GM12878 (cell line): Measurements from ENCODE around the gene ABI1. TPM values are rescaled to one million over a fixed set of nuclear protein-coding genes. Genes with fewer than 3 reads are reported as not detected.
A peak's percentile ranks its signal among the peaks of the same experiment; 100 is the strongest.

ENCODE experiments used
- ATAC-seq: fragments of 200-7000 bp; cut with Tn5 transposase; 3 replicates; pipeline ENCODE4 v1.9.1; 2020; ENCODE audit warnings: mild to moderate bottlenecking, moderate library complexity
- BruUV-seq: library from RNA; stranded (reverse); fragments of 400-500 nt; replicated peaks from 2 replicates; lab custom pipeline; 2021; lab: Mats Ljungman, UMichigan
- CTCF ChIA-PET: fragments of 300-600 bp; sonication (Branson Sonifier 250); formaldehyde crosslinking; extraction: SDS; loops from one replicate; lab custom pipeline; 2021; ENCODE audit warnings: inconsistent platforms; lab: Yijun Ruan, JAX
- POLR2A ChIA-PET: fragments of 350-600 bp; formaldehyde crosslinking; extraction: SDS; loops from one replicate; lab custom pipeline; 2021; ENCODE audit warnings: inconsistent platforms; lab: Charles Lee
- RAD21 ChIA-PET: fragments of 300-600 bp; sonication (Branson Sonifier 250); formaldehyde crosslinking; loops from one replicate; lab custom pipeline; 2023; ENCODE audit warnings: antibody characterized with exemption; ENCODE audit not compliant: unreplicated experiment; lab: Charles Lee
- SMC1A ChIA-PET: fragments of 300-600 bp; sonication (Branson Sonifier 250); formaldehyde crosslinking; loops from one replicate; lab custom pipeline; 2023; ENCODE audit not compliant: unreplicated experiment, uncharacterized antibody; lab: Charles Lee
- DNase-seq: peaks from one replicate; pipeline ENCODE4 v3.0.0-alpha.2; 2011; ENCODE audit warnings: low read depth, low spot score
- FAIRE-seq: peaks from 3 replicates; lab custom pipeline; 2011; peaks lifted over from hg19 to GRCh38; lab: Jason Lieb, UNC
- H2AFZ ChIP-seq: 2 replicates; pipeline ENCODE4 v1.6.0; 2011; ENCODE audit warnings: low read depth, low read length, control low read depth; ENCODE audit not compliant: control insufficient read depth
- H3K27ac ChIP-seq: 2 replicates; pipeline ENCODE4 v1.5.1; 2011; ENCODE audit warnings: control low read depth; ENCODE audit not compliant: control insufficient read depth, insufficient read depth
- H3K27me3 ChIP-seq, 2 experiments: replicated peaks in 1 of 2; 2 replicates each; pipeline versions ENCODE4 v1.6.0 to v1.6.1; 2011; ENCODE audit warnings: low read length in 1 of 2; ENCODE audit not compliant: control insufficient read depth in 2 of 2, insufficient read depth in 2 of 2
- H3K36me3 ChIP-seq, 2 experiments: 2 replicates each; pipeline ENCODE4 v1.5.1; 2011; ENCODE audit warnings: low read length in 1 of 2; ENCODE audit not compliant: control insufficient read depth in 2 of 2, insufficient read depth in 2 of 2
- H3K4me1 ChIP-seq: 2 replicates; pipeline ENCODE4 v1.6.1; 2011; ENCODE audit warnings: mild to moderate bottlenecking, low read length, moderate library complexity, mixed read lengths; ENCODE audit not compliant: control insufficient read depth, insufficient read depth
- H3K4me2 ChIP-seq: 2 replicates; pipeline ENCODE4 v1.6.0; 2011; ENCODE audit warnings: control low read depth; ENCODE audit not compliant: control insufficient read depth, insufficient read depth
- H3K4me3 ChIP-seq: fragments of 200-600 bp; sonication (generic); 2 replicates; pipeline ENCODE4 v1.5.1; 2016
- H3K79me2 ChIP-seq: 2 replicates; pipeline ENCODE4 v1.6.0; 2011; ENCODE audit warnings: low read length; ENCODE audit not compliant: control insufficient read depth, insufficient read depth
- H3K9ac ChIP-seq: 2 replicates; pipeline ENCODE4 v1.8.0; 2011; ENCODE audit warnings: low read length, control low read depth, mixed read lengths; ENCODE audit not compliant: control insufficient read depth, insufficient read depth
- H3K9me3 ChIP-seq: replicated peaks from 3 replicates; pipeline ENCODE4 v1.5.1; 2011; ENCODE audit warnings: mild to moderate bottlenecking, low read length; ENCODE audit not compliant: control insufficient read depth, insufficient read depth
- H4K20me1 ChIP-seq: 2 replicates; pipeline ENCODE4 v1.6.0; 2011; ENCODE audit not compliant: control insufficient read depth, insufficient read depth
- BCL3 ChIP-seq: IDR thresholded peaks from 2 replicates; pipeline ENCODE4 v1.6.1; 2011; ENCODE audit warnings: borderline replicate concordance, low read depth, mild to moderate bottlenecking, moderate library complexity, low read length; ENCODE audit not compliant: insufficient read depth, poor library complexity, severe bottlenecking
- BRCA1 ChIP-seq: IDR thresholded peaks from 2 replicates; pipeline ENCODE4 v1.6.1; 2011; ENCODE audit warnings: low read depth, low read length, improper control_type of control experiment
- HCFC1 ChIP-seq: fragments of 150-350 bp; IDR thresholded peaks from 2 replicates; pipeline ENCODE4 v1.6.1; 2014; ENCODE audit warnings: low read length
- KLF5 ChIP-seq: fragments of 450-650 bp; IDR thresholded peaks from 2 replicates; pipeline ENCODE4 v1.6.1; 2014; ENCODE audit warnings: mild to moderate bottlenecking; ENCODE audit not compliant: partially characterized antibody
- MTA2 ChIP-seq: fragments of 450-650 bp; IDR thresholded peaks from 2 replicates; pipeline ENCODE4 v1.6.1; 2016; ENCODE audit warnings: low read depth, mild to moderate bottlenecking, moderate library complexity
- MXI1 ChIP-seq: fragments of 150-350 bp; IDR thresholded peaks from 2 replicates; pipeline ENCODE4 v1.6.1; 2011; ENCODE audit warnings: low read depth, mild to moderate bottlenecking, inconsistent platforms, low read length, improper control_type of control experiment
- MYB ChIP-seq: fragments of 150-350 bp; IDR thresholded peaks from 2 replicates; pipeline ENCODE4 v1.6.1; 2014; ENCODE audit warnings: mild to moderate bottlenecking, low read depth, low read length, borderline replicate concordance
- SMAD1 ChIP-seq: fragments of 450-650 bp; IDR thresholded peaks from 2 replicates; pipeline ENCODE4 v1.6.1; 2018; ENCODE audit warnings: mild to moderate bottlenecking, low read depth; ENCODE audit not compliant: partially characterized antibody
- WGBS: methylation state at CpG from one replicate; pipeline ENCODE4 v1.1.6; 2016; ENCODE audit warnings: low lambda C conversion rate; ENCODE audit not compliant: insufficient replicate concordance, insufficient coverage; ENCODE audit errors: missing lambda C conversion rate; 5-methylcytosine and 5-hydroxymethylcytosine counted together
- in situ Hi-C: fragments of 300-500 bp; cut with MboI; formaldehyde crosslinking; loops from 9 replicates; pipeline ENCODE4 v1.14.3; 2018; ENCODE audit warnings: mixed read lengths
- intact Hi-C: fragments of 100-400 bp; cut with micrococcal nuclease; formaldehyde crosslinking; loops from one replicate; pipeline ENCODE4 v1.14.2; 2022; ENCODE audit not compliant: unreplicated experiment
- polyA plus RNA-seq, 11 experiments: library from polyadenylated mRNA; depleted of rRNA in 4 of 11; unstranded in 6 of 11; stranded (reverse) in 5 of 11; fragments of >200 nt; fragmentation: Nextera tagmentation in 4 of 11; fragmentation: Illumina TruSeq in 1 of 11; extraction: Ambion mirVana in 4 of 11; extraction: Trizol in 1 of 11; gene quantifications; 1 replicate in 1 of 11; 2 replicates in 10 of 11; pipeline versions ENCODE4 v1.2.1 to v1.2.3, GENCODE V29; 2011 to 2016; ENCODE audit warnings: inconsistent platforms in 2 of 11, missing spikeins in 2 of 11, low read depth in 1 of 11
- total RNA-seq, 4 experiments: library from RNA; depleted of rRNA in 3 of 4; stranded (reverse); fragments of >200 nt in 3 of 4; fragmentation: Illumina TruSeq in 1 of 4; extraction: Trizol in 1 of 4; gene quantifications; 2 replicates each; pipeline versions ENCODE4 v1.2.1 to v1.2.3, GENCODE V29; 2013 to 2021

Gene ABI1
- total and polyA plus RNA-seq, 10 of the 15 experiments (the other 5 are each of a cell fraction or from before 2014, with no cell fraction given), result 31.2 to 73.2 (median 50.7) TPM

GRCh38 chr10:26743841-26744240, 116.9 kb downstream of the ABI1 start:
- CTCF ChIA-PET, result interaction anchor here (1.0 to 1.1 kb wide), 2 partner anchors 15 to 117 kb away, joined by 3 read pairs; partner anchors contain the start of gene ABI1
- FAIRE-seq (no peak), DNase-seq (no peak), ATAC-seq (no peak)
- no peak overlapping the region for H3K9ac ChIP-seq
- no peak overlapping the region for H3K4me2 ChIP-seq
- no peak overlapping the region for H3K4me3 ChIP-seq
- in situ Hi-C loops (loop anchor here (10.0 kb wide), 1 partner anchor 111 kb away; no protein-coding TSS in a partner anchor), intact Hi-C loops (no loop called here)
- H3K27ac ChIP-seq, result no peak overlapping the region
- POLR2A ChIA-PET, result no interaction called here
- peaks cover 8 to 21% of the 10 kb centered on the region in 2 experiments for H3K36me3 ChIP-seq
- peaks cover 8% of the 10 kb centered on the region for H3K79me2 ChIP-seq
- no peaks in the 10 kb centered on the region for H3K9me3 ChIP-seq
- 88% methylated on average over 1 of the region's 1 CpG for WGBS
- no peaks in the 10 kb centered on the region for H3K27me3 ChIP-seq
- BruUV-seq, result no TSS peak
- RAD21 ChIA-PET, result interaction anchor here (0.6 to 1.2 kb wide), 2 partner anchors 11 to 18 kb away, joined by 3 to 4 read pairs; no protein-coding TSS in a partner anchor
- SMC1A ChIA-PET, result interaction anchor here (0.8 to 1.3 kb wide), 3 partner anchors 10 to 61 kb away, joined by 3 read pairs; no protein-coding TSS in a partner anchor
- TF ChIP-seq MYB (no peak), HCFC1 (no peak), KLF5 (no peak), SMAD1 (no peak)
- peaks cover 44% of the 10 kb centered on the region for H3K4me1 ChIP-seq
- H4K20me1 ChIP-seq, result no peaks in the 10 kb centered on the region
- no peak overlapping the region for H2AFZ ChIP-seq

GRCh38 chr10:26743091-26743490, 117.7 kb downstream of the ABI1 start:
- no peak overlapping the region for H2AFZ ChIP-seq
- no peak overlapping the region for H3K4me2 ChIP-seq
- BruUV-seq, result no TSS peak
- ATAC-seq, result no peak
- no peak overlapping the region for H3K4me3 ChIP-seq
- ChIA-PET SMC1A (interaction anchor here (0.8 to 1.0 kb wide), 2 partner anchors 10 to 38 kb away, joined by 3 read pairs; no protein-coding TSS in a partner anchor), RAD21 (interaction anchor here (1.2 kb wide), 1 partner anchor 12 kb away, joined by 3 read pairs; no protein-coding TSS in a partner anchor), CTCF (interaction anchor here (1.0 to 1.1 kb wide), 2 partner anchors 15 to 118 kb away, joined by 3 read pairs; partner anchors contain the start of gene ABI1), POLR2A (no interaction called here)
- H3K36me3 ChIP-seq, result peaks cover 8 to 25% of the 10 kb centered on the region in 2 experiments
- no peak for DNase-seq
- H3K79me2 ChIP-seq, result peaks cover 12% of the 10 kb centered on the region
- no peak overlapping the region for H3K9ac ChIP-seq
- H3K4me1 ChIP-seq, result peaks cover 52% of the 10 kb centered on the region
- in situ Hi-C loops (loop anchor here (10.0 kb wide), 1 partner anchor 112 kb away; no protein-coding TSS in a partner anchor), intact Hi-C loops (no loop called here)
- FAIRE-seq, result no peak
- no peaks in the 10 kb centered on the region for H4K20me1 ChIP-seq
- TF ChIP-seq KLF5, result no peak
- TF ChIP-seq MXI1, result no peak
- TF ChIP-seq BRCA1, result no peak
- peak; percentile 30 for TF ChIP-seq BCL3
- TF ChIP-seq MTA2, result no peak
- 94% methylated on average over 2 of the region's 2 CpGs for WGBS
- no peaks in the 10 kb centered on the region for H3K27me3 ChIP-seq
- H3K9me3 ChIP-seq, result no peaks in the 10 kb centered on the region
- peak overlapping the region; percentile 61 for H3K27ac ChIP-seq
